Uterus (tissue), 2 donors: ENCODE results near the gene AKAP10.

Experiments used
- CTCF ChIP-seq, 4 experiments: fragments of 200-600 bp in 2 of 4; fragments of 450-650 bp in 2 of 4; sonication (generic) in 2 of 4; IDR thresholded peaks; one replicate each; pipeline ENCODE4 v1.5.1; 2016 to 2019; ENCODE audit warnings: antibody characterized with exemption in 4 of 4, mild to moderate bottlenecking in 2 of 4, moderate library complexity in 1 of 4
- POLR2A ChIP-seq, 2 donors: fragments of 450-650 bp; IDR thresholded peaks; one replicate each; pipeline ENCODE4 v1.6.1; 2016; ENCODE audit warnings: antibody characterized with exemption in 2 of 2, mild to moderate bottlenecking in 1 of 2, moderate library complexity in 1 of 2

GRCh38 chr17:19938736-19939135, 38.9 kb downstream of the AKAP10 start:
- TF ChIP-seq POLR2A (IDR thresholded peaks at IDR 0.05) (no peak), CTCF (IDR thresholded peaks at IDR 0.05) (no peak)
